Muscle layer of duodenum (tissue), 2 donors: Measurements from ENCODE around the gene XBP1.
"Not testable (repeated sequence)": the region's sequence is repeated elsewhere in the genome, so short reads cannot be mapped to it uniquely, and the experiment has no call there.

ENCODE experiments used
- H3K27ac ChIP-seq: one replicate; pipeline ENCODE4 v1.7.0; 2013; ENCODE audit warnings: mild to moderate bottlenecking, low read length
- H3K27me3 ChIP-seq: one replicate; pipeline ENCODE4 v1.7.0; 2013; ENCODE audit warnings: low read depth, mild to moderate bottlenecking, control low read depth, low read length
- H3K36me3 ChIP-seq, 2 donors: one replicate each; pipeline ENCODE4 v1.7.0; 2013; ENCODE audit warnings: low read length in 2 of 2, control low read depth in 1 of 2, mild to moderate bottlenecking in 1 of 2; ENCODE audit not compliant: insufficient read depth in 2 of 2, control insufficient read depth in 1 of 2
- H3K4me1 ChIP-seq, 2 donors: one replicate each; pipeline ENCODE4 v1.7.0; 2013; ENCODE audit warnings: low read length in 2 of 2, mild to moderate bottlenecking in 2 of 2, control low read depth in 1 of 2, moderate library complexity in 1 of 2; ENCODE audit not compliant: insufficient read depth in 2 of 2, control insufficient read depth in 1 of 2
- H3K4me3 ChIP-seq, 2 donors: one replicate each; pipeline ENCODE4 v1.7.0; 2013; ENCODE audit warnings: low read length in 2 of 2, low read depth in 1 of 2, mild to moderate bottlenecking in 1 of 2
- H3K9me3 ChIP-seq, 2 donors: one replicate each; pipeline ENCODE4 v1.7.0; 2013; ENCODE audit warnings: low read length in 2 of 2, control low read depth in 1 of 2, mild to moderate bottlenecking in 1 of 2; ENCODE audit not compliant: control insufficient read depth in 1 of 2
- donor health status: healthy.

XBP1 gene

DNA sequence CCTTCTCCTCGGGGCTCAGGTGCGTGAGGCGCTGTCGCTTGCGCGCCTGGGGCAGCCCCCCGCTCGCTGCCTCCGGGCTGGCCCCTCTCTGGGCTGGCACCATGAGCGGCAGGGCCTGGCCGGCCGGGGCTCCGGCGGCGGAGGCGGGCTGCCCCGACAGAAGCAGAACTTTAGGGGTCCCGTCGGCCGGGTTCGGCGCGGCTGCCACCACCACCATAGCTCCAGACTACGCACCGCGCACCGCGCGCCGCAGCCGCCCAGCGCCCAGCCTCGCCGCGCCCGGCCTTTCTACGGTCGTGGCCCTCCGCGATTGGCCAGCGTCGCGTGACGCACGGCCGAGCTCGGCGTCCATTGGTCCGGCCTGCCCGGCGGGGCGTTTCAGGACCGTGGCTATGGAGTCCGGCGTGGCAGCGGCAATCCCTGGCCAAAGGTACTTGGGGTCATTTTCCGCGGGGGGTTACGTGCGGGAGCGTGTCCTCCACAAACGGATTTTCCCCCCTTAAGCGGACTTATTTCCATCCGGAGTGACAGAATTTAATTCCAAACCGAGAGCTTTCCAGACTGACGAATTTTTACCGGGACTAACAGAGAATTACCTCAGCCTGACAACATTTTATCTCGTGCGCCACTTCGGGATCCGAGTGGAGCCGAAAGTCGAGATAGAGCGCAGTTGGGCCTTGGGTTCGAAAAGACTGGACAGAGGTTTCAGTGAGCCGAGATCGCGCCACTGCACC, at the start of gene XBP1:
TSS of gene XBP1 (minus strand) at position 262 of the 734 bp plus-strand sequence.
- peaks cover 8 to 32% of the 10 kb centered on the region in 2 donors for H3K4me1 ChIP-seq
- H3K9me3 ChIP-seq = no peaks in the 10 kb centered on the region
- peak within 1 kb of the TSS; percentile 100 for H3K27ac ChIP-seq
- H3K4me3 ChIP-seq = peak within 1 kb of the TSS; percentile 90 to 99
- H3K36me3 ChIP-seq = peaks cover 18 to 36% of the 10 kb centered on the region in 2 donors
- no peaks in the 10 kb centered on the region for H3K27me3 ChIP-seq

DNA sequence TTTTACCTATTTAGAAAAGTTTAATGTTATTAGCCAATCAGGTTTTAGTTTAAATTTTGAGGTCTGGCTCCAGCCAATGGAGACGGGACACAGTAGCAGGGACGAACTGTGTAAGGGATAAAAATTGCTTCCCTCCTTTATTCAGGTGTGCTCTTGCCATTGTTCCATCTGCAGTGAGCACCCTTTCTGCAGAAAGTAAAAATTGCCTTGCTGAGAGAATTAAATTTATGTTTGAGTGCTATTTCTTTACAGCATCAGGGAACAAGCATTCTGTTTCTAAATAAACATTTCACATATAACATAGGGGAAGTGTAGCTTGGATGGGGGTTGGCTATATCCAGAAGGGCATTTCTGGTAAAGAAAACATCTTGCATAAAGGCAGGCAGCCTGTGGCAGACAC, 46.6 kb upstream of the XBP1 start:
- H3K36me3 ChIP-seq = no peaks in the 10 kb centered on the region
- H3K4me3 ChIP-seq = no peak overlapping the region
- H3K9me3 ChIP-seq = peaks cover 0 to 15% of the 10 kb centered on the region in 2 donors
- H3K27ac ChIP-seq = no peak overlapping the region
- H3K4me1 ChIP-seq = no peaks in the 10 kb centered on the region
- H3K27me3 ChIP-seq = no peaks in the 10 kb centered on the region

DNA sequence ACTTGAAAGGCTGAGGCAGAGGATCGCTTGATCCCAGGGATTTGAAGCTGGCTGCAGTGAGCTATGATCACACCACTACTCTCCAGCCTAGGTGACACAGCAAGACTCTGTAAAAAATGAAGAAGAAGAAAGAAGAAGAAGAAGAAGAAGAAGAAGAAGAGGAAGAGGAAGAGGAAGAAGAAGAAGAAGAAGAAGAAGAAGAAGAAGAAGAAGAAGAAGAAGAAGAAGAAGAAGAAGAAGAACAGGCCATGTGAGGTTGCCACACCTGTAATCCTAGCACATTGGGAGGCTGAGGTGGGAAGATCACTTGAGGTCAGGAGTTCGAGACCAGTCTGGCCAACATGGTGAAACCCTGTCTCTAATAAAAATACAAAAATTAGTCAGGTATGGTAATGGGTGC, 43.9 kb upstream of the XBP1 start:
- H3K4me1 ChIP-seq, H3K36me3 ChIP-seq, H3K4me3 ChIP-seq, H3K27me3 ChIP-seq, H3K27ac ChIP-seq: not testable (repeated sequence)
- H3K9me3 ChIP-seq = peaks cover 0 to 15% of the 10 kb centered on the region in 2 donors

DNA sequence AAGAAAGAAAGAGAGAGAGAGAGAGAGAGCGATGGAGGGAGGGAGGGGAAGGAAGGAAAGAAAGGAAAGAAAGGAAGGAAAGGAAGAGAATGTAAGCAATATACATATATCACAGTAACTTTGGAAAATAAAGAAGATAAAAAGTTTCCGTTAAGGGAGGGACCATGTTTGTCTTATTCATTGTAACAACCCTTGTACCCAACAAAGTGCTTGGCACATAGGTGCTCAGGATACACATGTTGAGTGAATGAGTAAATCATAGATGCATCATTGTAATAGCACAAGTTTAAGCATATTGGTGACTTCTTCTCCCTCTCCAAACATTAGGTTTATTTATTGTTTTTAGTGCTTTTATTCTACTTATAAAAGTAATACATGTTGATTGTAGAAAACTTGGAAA, 43.3 kb upstream of the XBP1 start:
- H3K27ac ChIP-seq = no peak overlapping the region
- H3K36me3 ChIP-seq = no peaks in the 10 kb centered on the region
- H3K27me3 ChIP-seq = no peaks in the 10 kb centered on the region
- peaks cover 0 to 15% of the 10 kb centered on the region in 2 donors for H3K9me3 ChIP-seq
- H3K4me3 ChIP-seq = no peak overlapping the region
- no peaks in the 10 kb centered on the region for H3K4me1 ChIP-seq

DNA sequence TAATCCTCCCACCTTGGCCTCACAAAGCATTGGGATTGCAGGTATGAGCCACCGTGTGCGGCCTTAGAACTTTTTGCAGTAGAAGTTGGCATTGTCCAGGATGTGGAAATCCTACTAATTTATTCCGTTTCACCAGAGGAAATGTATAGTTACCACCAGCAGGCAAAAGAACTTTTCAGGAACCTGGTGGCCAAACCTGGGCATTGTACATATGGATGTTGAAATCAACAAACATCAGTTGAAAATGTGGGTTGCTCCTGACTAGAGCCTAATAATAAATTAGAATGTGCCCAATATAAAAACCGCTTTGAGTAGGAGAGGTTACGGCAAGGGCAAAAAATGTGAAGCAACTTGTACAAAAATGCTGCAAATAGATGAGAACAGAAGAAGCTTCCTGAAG, 40.7 kb upstream of the XBP1 start:
- no peaks in the 10 kb centered on the region for H3K27me3 ChIP-seq
- no peaks in the 10 kb centered on the region for H3K36me3 ChIP-seq
- H3K4me3 ChIP-seq = no peak overlapping the region
- H3K27ac ChIP-seq = no peak overlapping the region
- H3K9me3 ChIP-seq = no peaks in the 10 kb centered on the region
- no peaks in the 10 kb centered on the region for H3K4me1 ChIP-seq

DNA sequence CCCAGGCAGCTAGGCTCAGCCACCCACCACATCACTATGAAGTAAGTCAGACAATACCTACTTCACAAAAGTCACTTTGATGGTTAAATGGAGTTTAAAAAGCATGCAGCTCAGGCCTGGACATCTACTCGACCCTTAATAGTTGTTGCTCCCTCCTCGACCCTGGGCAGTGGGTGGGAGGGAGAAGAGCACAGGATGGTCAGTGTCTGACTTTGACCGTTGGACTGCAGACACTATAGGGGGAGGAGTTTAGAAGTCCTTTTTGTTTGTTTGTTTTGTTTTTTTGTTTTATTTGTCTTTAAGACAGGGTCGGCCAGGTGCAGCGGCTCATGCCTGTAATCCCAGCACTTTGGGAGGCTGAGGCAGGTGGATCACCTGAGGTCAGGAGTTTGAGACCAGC, 38.6 kb upstream of the XBP1 start:
- no peaks in the 10 kb centered on the region for H3K36me3 ChIP-seq
- no peaks in the 10 kb centered on the region for H3K9me3 ChIP-seq
- no peak overlapping the region for H3K27ac ChIP-seq
- no peak overlapping the region for H3K4me3 ChIP-seq
- no peaks in the 10 kb centered on the region for H3K4me1 ChIP-seq
- H3K27me3 ChIP-seq = no peaks in the 10 kb centered on the region

DNA sequence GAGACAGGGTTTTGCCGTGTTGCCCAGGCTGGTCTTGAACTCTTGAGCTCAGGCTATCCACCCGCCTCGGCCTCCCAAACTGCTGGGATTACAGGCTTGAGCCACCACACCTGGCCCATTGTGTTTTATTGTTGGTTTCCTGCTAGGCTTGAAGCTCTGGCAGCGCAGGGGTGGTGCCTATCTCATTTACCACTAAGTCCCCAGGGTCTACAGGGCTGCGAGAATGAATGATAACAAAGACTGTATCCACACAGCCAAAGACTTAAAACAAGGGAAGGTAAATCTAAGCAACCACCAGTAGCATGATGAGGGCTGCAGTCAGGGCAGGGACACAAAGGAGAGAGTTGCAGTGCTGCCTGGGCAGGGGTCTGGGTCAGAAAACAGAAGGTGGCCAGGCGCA, 37.3 kb upstream of the XBP1 start:
- H3K9me3 ChIP-seq = no peaks in the 10 kb centered on the region
- H3K27ac ChIP-seq = no peak overlapping the region
- no peak overlapping the region for H3K4me3 ChIP-seq
- H3K27me3 ChIP-seq = no peaks in the 10 kb centered on the region
- H3K36me3 ChIP-seq = no peaks in the 10 kb centered on the region
- H3K4me1 ChIP-seq = no peaks in the 10 kb centered on the region

DNA sequence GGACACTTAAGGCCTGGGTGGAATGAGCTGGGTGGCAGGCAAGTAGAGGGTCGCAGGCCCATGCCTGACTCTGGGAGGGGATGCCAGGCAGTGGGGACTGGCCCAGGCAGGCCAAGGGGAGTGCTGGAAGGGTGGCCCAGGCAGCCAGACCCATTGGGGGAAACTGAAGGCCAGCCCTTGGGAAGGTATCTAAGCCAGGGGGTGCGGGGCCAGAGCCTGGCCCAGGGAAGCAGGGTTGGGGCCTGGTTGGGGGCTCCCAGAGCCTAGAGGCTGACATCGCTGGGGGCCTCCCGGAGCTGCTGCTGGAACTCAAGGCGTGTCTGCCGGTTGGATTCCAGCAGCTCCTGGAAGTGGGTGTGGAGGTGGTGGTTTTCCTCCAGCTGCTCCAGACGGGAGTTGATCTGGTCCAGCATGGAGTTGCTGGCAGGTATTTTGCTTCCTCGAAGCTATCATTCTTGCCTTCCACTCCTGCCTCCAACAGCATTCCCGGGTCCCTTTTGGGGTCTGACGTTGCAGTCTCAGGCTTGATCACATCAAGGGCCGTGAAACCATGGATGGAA, 35.3 kb upstream of the XBP1 start:
- H3K27ac ChIP-seq = no peak overlapping the region
- H3K4me1 ChIP-seq = no peaks in the 10 kb centered on the region
- H3K36me3 ChIP-seq = no peaks in the 10 kb centered on the region
- H3K9me3 ChIP-seq = no peaks in the 10 kb centered on the region
- no peaks in the 10 kb centered on the region for H3K27me3 ChIP-seq
- no peak overlapping the region for H3K4me3 ChIP-seq

DNA sequence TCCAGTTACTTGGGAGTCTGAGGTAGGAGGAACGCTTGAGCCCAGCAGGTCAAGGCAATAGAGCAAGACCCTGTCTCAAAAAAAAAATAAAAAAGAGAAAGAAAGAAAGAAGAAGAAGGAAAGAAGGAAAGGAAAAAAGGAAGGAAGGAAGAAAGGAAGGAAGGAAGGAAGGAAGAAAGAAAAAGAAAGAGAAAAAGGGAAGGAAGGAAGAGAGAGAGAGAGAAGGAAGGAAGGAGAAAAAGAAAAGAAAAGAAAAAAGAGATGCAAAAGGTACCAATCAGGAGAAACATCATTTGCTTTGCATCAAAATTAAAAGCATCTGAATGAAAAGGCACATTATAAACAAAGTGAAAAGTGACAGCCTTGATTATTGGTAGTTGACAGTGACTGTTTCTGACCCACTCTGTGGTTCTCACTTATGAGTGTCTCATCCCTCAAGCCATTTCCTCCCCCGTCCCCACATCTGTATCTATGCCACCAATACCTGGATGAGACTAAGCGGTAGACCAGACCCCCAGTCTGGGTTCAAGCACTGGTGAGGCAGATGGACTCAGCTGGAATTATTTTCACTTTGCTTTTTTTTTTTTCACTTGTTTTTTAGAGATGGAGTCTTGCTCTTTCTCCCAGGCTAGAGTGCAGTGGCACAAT, 33.0 kb upstream of the XBP1 start:
- Histone ChIP-seq H3K4me1 (peaks cover 0 to 4% of the 10 kb centered on the region in 2 donors), H3K9me3 (no peaks in the 10 kb centered on the region), H3K27me3 (no peaks in the 10 kb centered on the region), H3K36me3 (no peaks in the 10 kb centered on the region), H3K27ac (no peak overlapping the region), H3K4me3 (no peak overlapping the region)

DNA sequence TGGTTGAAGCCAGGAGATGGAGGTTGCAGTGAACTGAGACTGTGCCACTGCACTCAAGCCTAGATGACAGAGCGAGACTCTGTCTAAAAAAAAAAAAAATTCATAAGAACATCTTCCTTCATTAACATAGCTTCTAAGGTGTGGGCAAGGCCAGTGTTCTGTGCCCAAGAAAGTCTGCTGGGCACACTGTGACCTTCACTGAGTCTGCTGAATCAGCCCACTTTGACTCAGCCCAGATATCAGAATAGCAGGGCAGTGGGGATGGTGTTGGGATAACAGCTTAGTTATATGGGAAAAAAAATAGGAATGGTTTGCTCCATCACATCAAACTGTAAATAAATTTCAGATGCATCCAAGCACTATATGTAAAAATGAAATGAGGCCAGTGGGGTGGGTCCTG, 32.4 kb upstream of the XBP1 start:
- no peaks in the 10 kb centered on the region for H3K36me3 ChIP-seq
- no peak overlapping the region for H3K27ac ChIP-seq
- no peaks in the 10 kb centered on the region for H3K27me3 ChIP-seq
- no peaks in the 10 kb centered on the region for H3K9me3 ChIP-seq
- peaks cover 0 to 4% of the 10 kb centered on the region in 2 donors for H3K4me1 ChIP-seq
- H3K4me3 ChIP-seq = no peak overlapping the region

DNA sequence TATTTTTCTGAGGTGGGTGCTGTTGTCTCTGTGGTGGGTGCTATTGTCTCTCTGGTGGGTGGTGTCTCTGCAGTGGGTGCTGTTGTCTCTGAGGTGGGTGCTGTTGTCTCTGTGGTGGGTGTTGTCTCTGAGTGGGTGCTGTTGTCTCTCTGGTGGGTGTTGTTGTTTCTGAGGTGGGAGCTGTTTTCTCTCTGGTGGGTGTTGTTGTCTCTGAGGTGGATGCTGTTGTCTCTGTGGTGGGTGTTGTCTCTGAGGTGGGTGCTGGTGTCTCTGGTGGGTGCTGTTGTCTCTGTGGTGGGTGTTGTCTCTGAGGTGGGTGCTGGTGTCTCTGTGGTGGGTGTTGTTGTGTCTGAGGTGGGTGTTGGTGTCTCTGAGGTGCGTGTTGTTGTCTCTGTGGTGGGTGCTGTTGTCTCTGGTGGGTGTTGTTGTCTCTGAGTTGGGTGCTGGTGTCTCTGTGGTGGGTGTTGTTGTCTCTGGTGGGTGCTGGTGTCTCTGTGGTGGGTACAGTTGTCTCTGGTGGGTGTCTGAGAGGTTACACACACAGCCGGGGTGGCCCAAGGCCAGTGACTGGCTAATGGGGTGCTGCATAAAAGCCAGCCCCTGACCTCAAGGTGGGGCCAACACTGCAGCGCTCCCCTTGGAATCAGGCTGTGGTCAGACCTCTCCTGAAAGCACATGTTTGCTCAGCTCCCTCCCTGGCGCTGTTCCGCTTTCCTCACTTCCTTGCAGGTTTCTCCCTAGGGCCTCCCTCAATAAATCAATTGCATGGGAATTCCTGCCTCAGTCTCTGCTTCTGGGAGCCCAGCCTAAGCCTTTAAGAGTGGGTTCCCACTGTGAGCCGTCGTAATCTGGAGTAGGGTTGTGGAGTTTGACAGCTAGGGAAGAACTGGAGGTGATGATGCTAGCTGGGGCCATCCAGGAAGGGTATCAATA, 31.0 kb upstream of the XBP1 start:
- no peaks in the 10 kb centered on the region for H3K36me3 ChIP-seq

More for the DNA sequence above, 31.0 kb upstream of the XBP1 start:
- peaks cover 0 to 4% of the 10 kb centered on the region in 2 donors for H3K4me1 ChIP-seq
- H3K27ac ChIP-seq = no peak overlapping the region
- H3K9me3 ChIP-seq = no peaks in the 10 kb centered on the region
- no peak overlapping the region for H3K4me3 ChIP-seq
- H3K27me3 ChIP-seq = no peaks in the 10 kb centered on the region
